SU-DHL-6 (cell line): ENCODE data around the gene SLC2A8.

Experiments
- EZH2phosphoT487 ChIP-seq: fragments of 200-600 bp; sonication (generic), shearing (Covaris generic); conservative IDR thresholded peaks from 2 replicates; pipeline ENCODE4 v1.6.1; 2018; ENCODE audit warnings: mild to moderate bottlenecking, antibody characterized with exemption, low read length, moderate library complexity, mixed read lengths
- TF ChIP-seq, protein P1 (sequence below): fragments of 200-600 bp; sonication (generic); IDR thresholded peaks from one replicate; pipeline ENCODE4 v1.5.1; 2017; ENCODE audit warnings: antibody characterized with exemption, mild to moderate bottlenecking, low read length, moderate library complexity; ENCODE audit not compliant: insufficient read depth, poor library complexity, severe bottlenecking

DNA sequence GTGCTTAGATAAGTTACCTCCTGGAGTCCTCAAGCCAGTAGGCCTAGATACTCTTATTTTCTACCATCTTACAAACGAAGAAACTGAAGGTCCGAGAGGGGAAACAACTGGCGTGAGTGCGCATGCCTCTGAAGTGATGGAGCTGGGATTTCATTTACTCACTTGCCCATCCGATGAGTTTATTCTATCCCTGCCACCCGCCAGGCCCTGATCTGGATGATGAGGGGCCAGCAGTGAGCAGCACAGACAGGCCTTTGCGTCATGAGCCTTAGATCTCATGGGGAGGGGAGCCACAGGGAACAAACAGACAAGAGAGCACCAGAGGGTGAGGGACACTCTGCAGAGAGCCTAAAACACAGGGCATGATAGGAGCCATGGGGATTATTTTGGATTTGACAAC lies 34.1 kb upstream of the SLC2A8 start:
- TF ChIP-seq, protein P1, sequence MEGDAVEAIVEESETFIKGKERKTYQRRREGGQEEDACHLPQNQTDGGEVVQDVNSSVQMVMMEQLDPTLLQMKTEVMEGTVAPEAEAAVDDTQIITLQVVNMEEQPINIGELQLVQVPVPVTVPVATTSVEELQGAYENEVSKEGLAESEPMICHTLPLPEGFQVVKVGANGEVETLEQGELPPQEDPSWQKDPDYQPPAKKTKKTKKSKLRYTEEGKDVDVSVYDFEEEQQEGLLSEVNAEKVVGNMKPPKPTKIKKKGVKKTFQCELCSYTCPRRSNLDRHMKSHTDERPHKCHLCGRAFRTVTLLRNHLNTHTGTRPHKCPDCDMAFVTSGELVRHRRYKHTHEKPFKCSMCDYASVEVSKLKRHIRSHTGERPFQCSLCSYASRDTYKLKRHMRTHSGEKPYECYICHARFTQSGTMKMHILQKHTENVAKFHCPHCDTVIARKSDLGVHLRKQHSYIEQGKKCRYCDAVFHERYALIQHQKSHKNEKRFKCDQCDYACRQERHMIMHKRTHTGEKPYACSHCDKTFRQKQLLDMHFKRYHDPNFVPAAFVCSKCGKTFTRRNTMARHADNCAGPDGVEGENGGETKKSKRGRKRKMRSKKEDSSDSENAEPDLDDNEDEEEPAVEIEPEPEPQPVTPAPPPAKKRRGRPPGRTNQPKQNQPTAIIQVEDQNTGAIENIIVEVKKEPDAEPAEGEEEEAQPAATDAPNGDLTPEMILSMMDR: no peak
- TF ChIP-seq EZH2phosphoT487: no peak
